Mononuclear cell (primary cell): ENCODE measurements around the gene FTHL17. TPM values are rescaled to one million over a fixed set of nuclear protein-coding genes. Genes with fewer than 3 reads are reported as not detected.

Experiments
- H3K27me3 ChIP-seq: 2 replicates; pipeline ENCODE4 v1.6.0; 2011; ENCODE audit warnings: low read length, control low read depth; ENCODE audit not compliant: insufficient read depth
- H3K4me1 ChIP-seq: 2 replicates; pipeline ENCODE4 v1.5.1; 2011; ENCODE audit warnings: mild to moderate bottlenecking, low read length, control low read depth; ENCODE audit not compliant: insufficient read depth
- H3K4me3 ChIP-seq: 2 replicates; pipeline ENCODE4 v1.5.1; 2011; ENCODE audit warnings: mild to moderate bottlenecking, low read length, moderate library complexity
- H3K9me3 ChIP-seq: 2 replicates; pipeline ENCODE4 v1.5.1; 2011; ENCODE audit warnings: low read depth, mild to moderate bottlenecking, control low read depth, low read length
- total RNA-seq: library from RNA; depleted of rRNA; stranded (reverse); fragments of >200 nt; gene quantifications from one replicate; pipeline ENCODE4 v1.2.3, GENCODE V29; 2012

Gene FTHL17
- total RNA-seq: not detected

DNA sequence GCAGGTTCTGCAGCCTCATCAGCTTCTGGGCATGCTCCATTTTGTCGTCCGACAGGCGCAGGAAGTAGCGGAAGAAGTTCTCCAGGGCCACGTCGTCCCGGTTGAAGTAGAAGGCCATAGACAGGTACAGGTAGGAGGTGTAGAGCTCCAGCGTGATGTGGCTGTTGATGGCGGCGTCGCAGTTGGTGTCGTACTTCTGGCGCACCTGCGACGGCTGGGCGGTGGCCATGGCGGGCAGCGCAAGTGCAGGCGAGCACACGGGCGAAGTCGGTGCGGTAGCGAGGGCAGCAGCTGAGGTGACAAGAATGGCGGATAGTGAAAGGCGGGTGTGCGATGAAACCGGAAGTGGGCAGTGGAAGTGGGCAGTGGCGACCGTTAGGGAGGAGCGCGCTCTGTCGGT is at the start of gene FTHL17:
TSS of gene FTHL17 (minus strand) at position 317 of the 400 bp plus-strand sequence. CDS start at position 229, 88 bp downstream.
- Histone ChIP-seq H3K27me3 (no peaks in the 10 kb centered on the region), H3K9me3 (no peaks in the 10 kb centered on the region), H3K4me3 (no peak within 1 kb of the TSS), H3K4me1 (no peaks in the 10 kb centered on the region)

GRCh38 chrX:31117266-31117665 is 45.4 kb upstream of the FTHL17 start:
- H3K9me3 ChIP-seq: no peaks in the 10 kb centered on the region
- no peaks in the 10 kb centered on the region for H3K27me3 ChIP-seq
- H3K4me1 ChIP-seq: no peaks in the 10 kb centered on the region
- H3K4me3 ChIP-seq: no peak overlapping the region

GRCh38 chrX:31115398-31115797 is 43.6 kb upstream of the FTHL17 start:
- no peaks in the 10 kb centered on the region for H3K4me1 ChIP-seq
- no peaks in the 10 kb centered on the region for H3K27me3 ChIP-seq
- no peaks in the 10 kb centered on the region for H3K9me3 ChIP-seq
- H3K4me3 ChIP-seq: no peak overlapping the region

DNA sequence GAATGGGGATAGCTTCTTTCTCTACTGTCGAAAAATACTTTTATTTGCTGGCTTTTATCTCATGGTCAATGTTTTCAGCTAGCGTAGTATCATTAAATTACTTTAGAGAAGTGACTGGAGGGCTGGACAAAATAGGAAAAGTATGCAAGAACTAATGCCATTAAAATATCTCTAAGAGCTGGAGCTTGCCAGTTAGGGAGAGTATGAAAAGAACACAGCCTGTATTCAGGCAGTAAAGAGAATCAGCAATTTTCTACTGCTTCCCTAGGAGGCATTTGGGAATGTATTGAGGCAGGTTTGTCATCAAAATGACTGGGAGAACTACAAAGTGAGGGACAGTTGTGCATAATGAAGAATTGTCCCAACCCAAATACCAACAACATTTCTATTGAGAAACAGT is 43.0 kb upstream of the FTHL17 start:
- Histone ChIP-seq H3K4me3 (no peak overlapping the region), H3K4me1 (no peaks in the 10 kb centered on the region)

DNA sequence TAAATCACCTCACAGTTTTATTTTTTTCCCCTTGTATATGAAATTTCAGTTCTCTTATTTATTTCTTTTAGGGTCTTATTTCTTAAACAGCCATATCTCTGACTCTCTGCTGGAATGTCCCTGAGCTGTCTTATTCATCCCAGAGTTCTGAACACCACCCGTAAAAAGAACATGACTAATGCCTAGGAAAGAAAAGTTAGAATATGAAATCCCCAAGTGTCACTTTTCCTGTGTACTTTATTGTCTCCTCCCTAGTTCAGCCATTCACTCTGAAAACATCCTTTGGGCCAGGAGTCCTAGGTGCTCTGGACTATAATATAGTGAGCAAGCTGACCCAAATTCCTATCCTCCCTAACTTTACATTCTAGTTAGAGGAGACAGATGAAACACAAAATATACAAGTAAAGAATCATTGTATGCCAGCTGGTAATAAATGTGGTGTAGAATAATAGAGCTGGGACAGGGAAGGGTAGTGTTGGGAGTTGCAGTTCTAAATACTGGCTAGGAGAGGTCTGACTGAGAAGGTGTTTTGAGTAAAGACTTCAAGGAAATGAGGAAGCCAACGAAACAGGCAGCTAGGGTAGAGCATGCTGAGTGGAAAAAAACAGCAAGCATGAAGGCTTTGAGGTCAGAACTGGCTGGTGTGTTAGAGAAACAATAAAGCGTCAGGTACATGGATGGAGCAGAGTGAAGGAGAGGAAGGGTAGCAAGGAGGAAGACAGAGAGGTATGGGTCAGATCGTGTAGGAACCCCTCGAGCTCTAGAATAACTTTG is 40.6 kb upstream of the FTHL17 start:
- H3K4me1 ChIP-seq: no peaks in the 10 kb centered on the region
- H3K27me3 ChIP-seq: no peaks in the 10 kb centered on the region
- H3K4me3 ChIP-seq: no peak overlapping the region
- no peaks in the 10 kb centered on the region for H3K9me3 ChIP-seq

More for the DNA sequence above, 43.0 kb upstream of the FTHL17 start:
- Histone ChIP-seq H3K27me3 (no peaks in the 10 kb centered on the region), H3K9me3 (no peaks in the 10 kb centered on the region)

DNA sequence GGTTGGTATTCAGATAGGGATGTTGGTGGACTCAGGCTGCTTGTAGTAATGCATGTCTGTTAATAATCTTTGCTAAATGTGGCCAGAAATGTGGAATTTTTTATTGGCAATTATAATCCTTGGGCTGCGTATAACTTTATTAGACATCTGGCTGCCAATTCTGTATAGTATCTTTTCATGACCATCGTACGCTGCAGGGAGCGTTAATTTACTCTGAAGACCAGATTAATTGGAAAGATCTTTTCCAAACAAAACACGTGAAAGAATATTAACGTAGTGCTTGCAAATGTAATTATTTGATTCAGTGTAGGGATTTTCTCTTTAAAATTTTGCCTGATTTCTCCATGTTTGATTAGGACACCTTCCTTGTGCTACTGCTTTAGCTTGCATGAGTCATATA is 38.8 kb upstream of the FTHL17 start:
- H3K4me3 ChIP-seq: no peak overlapping the region
- no peaks in the 10 kb centered on the region for H3K27me3 ChIP-seq
- no peaks in the 10 kb centered on the region for H3K9me3 ChIP-seq
- no peaks in the 10 kb centered on the region for H3K4me1 ChIP-seq

- H3K9me3 ChIP-seq: no peaks in the 10 kb centered on the region
- H3K4me1 ChIP-seq: no peaks in the 10 kb centered on the region
- H3K4me3 ChIP-seq: no peak overlapping the region
- H3K27me3 ChIP-seq: no peaks in the 10 kb centered on the region
Measured at GRCh38 chrX:31099536-31100090, 27.8 kb upstream of the FTHL17 start.

DNA sequence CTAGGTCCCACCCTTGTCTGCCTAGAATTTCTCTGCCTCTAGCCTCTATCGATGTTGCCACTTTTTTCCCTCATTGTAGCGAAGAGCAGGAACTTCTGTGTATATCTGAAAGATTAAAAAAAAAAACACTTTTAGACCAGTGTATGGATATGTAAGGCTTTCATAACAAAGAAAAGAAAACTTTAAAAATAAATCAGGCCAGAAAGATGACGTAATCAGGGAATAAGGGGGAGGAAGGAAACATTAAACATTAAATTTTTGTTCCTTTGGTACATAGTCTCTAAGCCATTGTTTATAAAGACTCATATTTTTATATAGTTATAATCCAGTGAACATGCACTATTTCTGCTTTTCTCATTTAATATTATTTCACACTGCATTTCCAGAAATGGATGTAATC is 26.2 kb upstream of the FTHL17 start:
- Histone ChIP-seq H3K9me3 (no peaks in the 10 kb centered on the region), H3K27me3 (no peaks in the 10 kb centered on the region), H3K4me1 (no peaks in the 10 kb centered on the region), H3K4me3 (no peak overlapping the region)

DNA sequence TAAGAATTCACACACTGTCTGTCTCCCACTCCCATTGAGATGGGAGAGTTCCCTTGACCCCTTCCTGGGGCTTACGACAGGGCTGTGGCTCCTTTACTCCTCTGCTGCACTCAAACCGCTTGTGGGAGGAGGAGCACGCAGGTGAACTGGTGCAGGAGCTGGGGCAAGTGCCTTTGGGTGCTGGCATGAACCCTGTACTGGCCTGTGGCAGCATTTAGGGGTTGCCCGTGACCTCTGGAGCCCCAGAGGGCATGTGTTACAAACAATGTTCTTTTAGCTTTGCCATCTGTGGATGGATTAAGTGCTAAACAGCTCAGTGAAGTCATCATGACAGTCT is 21.8 kb upstream of the FTHL17 start:
- Histone ChIP-seq H3K4me3 (no peak overlapping the region), H3K9me3 (no peaks in the 10 kb centered on the region), H3K27me3 (no peaks in the 10 kb centered on the region), H3K4me1 (no peaks in the 10 kb centered on the region)

- H3K4me3 ChIP-seq: no peak overlapping the region
- no peaks in the 10 kb centered on the region for H3K9me3 ChIP-seq
- H3K4me1 ChIP-seq: no peaks in the 10 kb centered on the region
- H3K27me3 ChIP-seq: no peaks in the 10 kb centered on the region
Measured at GRCh38 chrX:31092970-31093638, 21.3 kb upstream of the FTHL17 start.

GRCh38 chrX:31092476-31092875 is 20.6 kb upstream of the FTHL17 start:
- Histone ChIP-seq H3K9me3 (no peaks in the 10 kb centered on the region), H3K4me1 (no peaks in the 10 kb centered on the region), H3K4me3 (no peak overlapping the region), H3K27me3 (no peaks in the 10 kb centered on the region)

GRCh38 chrX:31091819-31092218 is 20.0 kb upstream of the FTHL17 start:
- Histone ChIP-seq H3K27me3 (no peaks in the 10 kb centered on the region), H3K4me3 (no peak overlapping the region), H3K9me3 (no peaks in the 10 kb centered on the region), H3K4me1 (no peaks in the 10 kb centered on the region)

- H3K4me3 ChIP-seq: no peak overlapping the region
- H3K9me3 ChIP-seq: no peaks in the 10 kb centered on the region
- no peaks in the 10 kb centered on the region for H3K4me1 ChIP-seq
- H3K27me3 ChIP-seq: no peaks in the 10 kb centered on the region
Measured at GRCh38 chrX:31074522-31074921, 2.7 kb upstream of the FTHL17 start.

DNA sequence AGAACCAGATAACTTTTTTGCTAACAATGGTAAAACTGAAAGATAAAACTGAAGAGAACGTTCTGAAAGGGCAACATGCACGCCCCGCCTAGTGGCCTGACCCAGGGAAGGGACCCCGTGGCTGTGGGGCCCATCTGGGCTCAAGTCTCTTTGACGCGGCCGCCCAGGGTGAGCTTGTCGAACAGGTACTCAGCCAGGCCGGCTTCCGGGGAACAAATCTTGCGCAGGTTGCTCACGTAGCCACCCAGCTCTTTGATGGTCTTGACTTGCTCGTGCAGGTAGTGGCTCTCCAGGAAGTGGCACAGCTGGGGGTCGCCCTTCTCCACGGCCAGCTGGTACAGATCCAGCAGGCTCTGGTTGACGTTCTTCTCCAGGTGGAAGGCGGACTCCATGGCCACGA is 579 bp downstream of the FTHL17 start:
- Histone ChIP-seq H3K27me3 (no peaks in the 10 kb centered on the region), H3K4me3 (no peak overlapping the region), H3K9me3 (no peaks in the 10 kb centered on the region), H3K4me1 (no peaks in the 10 kb centered on the region)

GRCh38 chrX:31070057-31070468 is 1.8 kb downstream of the FTHL17 start:
- Histone ChIP-seq H3K27me3 (no peaks in the 10 kb centered on the region), H3K4me3 (no peak overlapping the region), H3K9me3 (no peaks in the 10 kb centered on the region), H3K4me1 (no peaks in the 10 kb centered on the region)

DNA sequence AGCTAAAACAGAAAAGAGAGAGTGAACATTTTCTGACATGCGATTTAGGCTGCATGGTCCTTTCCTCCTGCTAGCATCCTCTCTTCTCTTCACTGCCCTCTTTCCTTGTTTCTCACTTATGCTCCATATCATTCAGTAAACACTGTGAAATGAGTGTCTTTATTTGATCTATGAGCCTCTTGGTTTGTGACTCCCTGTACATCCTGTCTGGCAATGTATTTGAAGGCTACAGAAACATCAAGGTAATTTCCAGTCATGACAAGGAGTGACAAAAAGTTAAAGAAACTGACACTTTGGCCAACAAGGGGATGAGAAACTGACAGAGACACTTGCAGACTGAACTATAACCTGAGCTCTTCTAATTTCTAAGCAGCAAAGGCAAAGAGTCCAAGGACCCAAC is 8.7 kb downstream of the FTHL17 start:
- Histone ChIP-seq H3K4me3 (no peak overlapping the region), H3K9me3 (no peaks in the 10 kb centered on the region), H3K27me3 (no peaks in the 10 kb centered on the region), H3K4me1 (no peaks in the 10 kb centered on the region)
